HG03432 (cell line): ENCODE measurements around the gene EPS8L2.
A peak's percentile ranks its signal among the peaks of the same experiment; 100 is the strongest.
"Not testable (repeated sequence)": the region's sequence is repeated elsewhere in the genome, so short reads cannot be mapped to it uniquely, and the experiment has no call there.

ENCODE experiments used
- ATAC-seq: cut with Tn5 transposase; IDR thresholded peaks from one replicate; pipeline ENCODE4 v1.9.1; 2021; ENCODE audit warnings: mild to moderate bottlenecking, moderate library complexity; ENCODE audit not compliant: unreplicated experiment

EPS8L2 gene

DNA sequence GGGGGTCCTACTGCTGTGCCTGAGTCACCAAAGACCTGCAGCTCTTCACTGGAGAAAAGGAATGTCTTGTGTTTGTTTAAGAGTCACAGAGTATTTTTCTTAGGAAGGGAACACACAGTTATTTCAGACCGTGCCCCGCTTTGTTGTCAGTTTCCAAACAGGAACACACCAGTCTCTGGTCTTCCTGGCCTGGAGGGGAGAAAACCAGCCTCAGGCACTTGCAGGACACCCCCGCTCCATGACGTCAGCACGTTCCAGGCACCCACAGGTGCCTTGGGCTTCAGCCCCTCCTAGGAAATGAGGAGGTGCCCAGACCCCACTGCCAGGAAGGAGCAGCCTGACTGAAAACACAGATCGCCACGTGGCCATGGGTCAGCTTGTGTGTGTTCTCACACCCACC, 16.4 kb upstream of the EPS8L2 start:
- ATAC-seq: no peak

DNA sequence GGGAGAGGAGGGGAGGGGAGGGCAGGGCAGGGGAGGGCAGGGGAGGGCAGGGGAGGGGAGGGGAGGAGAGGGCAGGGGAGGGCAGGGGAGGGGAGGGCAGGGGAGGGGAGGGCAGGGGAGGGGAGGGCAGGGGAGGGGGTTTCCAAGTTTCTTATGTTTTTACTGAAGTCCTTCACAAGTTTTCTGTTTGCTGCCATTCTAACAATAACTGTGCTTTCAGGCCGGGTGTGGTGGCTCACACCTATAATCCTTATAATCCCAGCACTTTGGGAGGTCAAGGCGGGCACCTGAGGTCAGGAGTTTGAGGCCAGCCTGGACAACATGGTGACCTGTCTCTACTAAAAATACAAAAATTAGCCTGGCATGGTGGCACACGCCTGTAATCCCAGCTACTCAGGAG, 15.8 kb upstream of the EPS8L2 start:
- not testable (repeated sequence) for ATAC-seq

DNA sequence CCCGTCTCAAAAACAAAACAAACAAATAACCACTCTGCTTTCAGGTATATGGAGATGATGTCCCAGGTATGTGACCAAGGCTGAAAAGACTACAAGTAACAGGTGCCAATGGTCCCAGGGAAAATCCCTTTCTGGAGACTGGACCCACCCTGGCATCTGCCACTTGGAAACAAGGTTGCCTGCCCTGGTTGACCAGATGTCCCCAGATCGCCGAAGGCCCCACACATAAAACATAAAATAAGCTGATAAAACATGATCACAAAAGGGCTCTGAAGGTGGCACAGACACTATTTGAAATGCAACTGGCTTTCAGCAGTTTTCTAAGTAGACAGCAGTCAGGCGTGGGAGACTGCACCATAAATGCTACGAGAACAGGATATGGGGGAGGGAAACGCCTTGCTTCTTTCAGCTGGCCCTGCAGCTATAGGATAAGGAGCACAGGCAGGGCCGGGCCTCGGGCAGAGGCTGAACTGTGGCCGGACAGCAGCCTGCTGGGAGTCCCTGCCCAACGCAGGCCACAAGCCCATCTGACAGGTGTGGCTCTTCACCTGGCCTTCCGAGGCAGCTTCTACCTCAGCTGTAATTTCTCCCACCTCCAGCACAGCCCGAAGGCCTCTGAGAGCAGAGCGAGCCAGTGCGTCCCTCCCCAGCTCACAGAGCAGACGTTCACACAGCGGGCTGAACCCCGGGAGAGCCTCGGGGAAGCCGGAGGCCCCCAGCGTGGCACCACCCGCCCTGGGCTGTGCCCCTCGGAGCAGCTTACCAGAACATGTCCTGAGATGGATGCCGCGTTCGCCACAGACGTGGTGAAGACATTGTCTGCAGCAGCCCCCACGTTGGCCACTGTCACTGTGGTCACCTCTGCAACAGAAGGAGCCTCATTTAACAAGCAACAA, 15.0 kb upstream of the EPS8L2 start:
- ATAC-seq: no peak

DNA sequence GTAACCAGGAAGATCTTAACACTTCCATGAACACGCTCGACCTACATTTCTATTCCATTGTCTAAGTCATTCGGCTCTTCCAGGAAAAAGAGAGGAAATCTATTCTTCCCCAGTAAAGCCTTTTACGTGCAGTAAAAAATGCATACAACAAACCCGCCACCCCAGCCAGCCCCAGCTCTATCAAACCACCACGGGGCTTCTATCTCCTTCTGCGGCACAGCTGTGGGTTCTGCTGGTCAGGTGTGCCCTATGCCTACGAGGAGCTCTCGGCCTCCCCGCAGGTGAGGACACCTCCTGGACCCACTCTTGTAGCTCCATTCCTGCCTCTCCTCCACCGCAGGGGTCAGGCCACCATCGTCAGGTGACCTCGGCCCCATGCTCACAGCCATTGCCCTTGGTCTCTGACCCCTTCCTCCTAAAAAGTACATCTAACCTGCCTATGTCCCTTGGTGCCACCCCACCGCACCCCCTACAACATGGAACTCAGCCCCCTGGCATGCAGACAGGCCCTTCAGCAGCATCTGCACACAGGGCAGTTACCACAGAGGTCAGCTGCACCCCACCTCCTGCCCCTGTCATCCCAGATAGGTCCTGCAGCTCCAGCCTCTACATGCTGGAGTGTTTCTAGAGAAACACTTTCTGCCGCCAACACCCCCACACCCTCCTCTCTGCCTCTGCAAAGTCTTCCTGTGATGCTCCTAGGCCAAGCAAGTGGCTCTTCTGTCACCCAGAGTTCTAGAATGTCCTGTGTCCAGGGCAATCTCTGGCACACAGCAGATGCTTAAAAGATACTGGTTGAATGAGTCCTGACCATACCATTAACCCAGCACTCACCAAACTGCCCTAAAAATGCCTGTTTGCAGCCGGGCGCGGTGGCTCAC, 14.1 kb upstream of the EPS8L2 start:
- ATAC-seq: no peak

DNA sequence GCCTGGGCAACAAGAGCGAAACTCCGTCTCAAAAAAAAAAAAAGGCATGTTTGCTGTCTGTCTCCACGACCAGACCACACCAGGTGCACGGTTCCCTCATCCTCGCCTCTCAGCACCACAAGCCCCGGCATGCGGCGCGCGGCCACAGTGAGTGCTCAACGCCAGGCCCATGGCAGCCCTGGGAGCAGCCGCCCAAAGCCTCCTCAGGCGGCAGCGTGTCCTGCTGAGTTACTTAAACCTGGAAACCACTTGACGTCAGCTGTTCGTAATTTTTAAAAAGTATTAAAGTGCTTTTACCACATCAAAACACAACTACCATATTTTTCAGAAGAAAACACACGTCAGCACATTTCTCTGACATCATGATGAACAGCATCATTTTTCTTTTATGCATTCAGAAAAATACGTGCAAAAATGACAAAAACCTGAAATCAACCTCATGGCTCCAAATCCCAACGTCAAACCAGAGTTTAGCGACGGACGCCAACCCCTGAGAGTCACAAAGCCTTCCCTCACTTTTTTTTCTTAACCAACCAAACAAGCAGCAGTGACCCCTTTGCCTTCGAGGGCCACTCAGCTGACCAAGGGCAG, 13.1 kb upstream of the EPS8L2 start:
- ATAC-seq: no peak

DNA sequence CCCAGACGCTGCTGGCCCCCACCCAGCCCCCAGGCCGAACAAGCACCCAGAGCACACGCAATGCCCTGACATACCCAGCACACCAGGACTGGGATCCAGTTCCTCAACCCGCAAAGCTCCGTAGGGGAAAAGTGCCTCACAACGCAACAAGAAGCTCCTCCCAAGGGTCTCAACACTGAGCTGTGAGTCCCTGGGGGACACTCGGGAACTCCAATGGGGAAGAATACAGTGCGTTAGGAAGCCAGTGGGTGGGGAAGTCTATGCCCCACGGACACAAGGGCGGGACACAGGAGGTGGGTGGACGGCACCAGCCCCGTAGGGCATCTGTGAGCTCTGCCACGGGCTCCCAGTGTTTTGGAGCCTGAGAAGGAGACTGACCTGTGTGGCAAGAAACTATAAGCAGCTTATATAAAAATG, 12.6 kb upstream of the EPS8L2 start:
- ATAC-seq: no peak

DNA sequence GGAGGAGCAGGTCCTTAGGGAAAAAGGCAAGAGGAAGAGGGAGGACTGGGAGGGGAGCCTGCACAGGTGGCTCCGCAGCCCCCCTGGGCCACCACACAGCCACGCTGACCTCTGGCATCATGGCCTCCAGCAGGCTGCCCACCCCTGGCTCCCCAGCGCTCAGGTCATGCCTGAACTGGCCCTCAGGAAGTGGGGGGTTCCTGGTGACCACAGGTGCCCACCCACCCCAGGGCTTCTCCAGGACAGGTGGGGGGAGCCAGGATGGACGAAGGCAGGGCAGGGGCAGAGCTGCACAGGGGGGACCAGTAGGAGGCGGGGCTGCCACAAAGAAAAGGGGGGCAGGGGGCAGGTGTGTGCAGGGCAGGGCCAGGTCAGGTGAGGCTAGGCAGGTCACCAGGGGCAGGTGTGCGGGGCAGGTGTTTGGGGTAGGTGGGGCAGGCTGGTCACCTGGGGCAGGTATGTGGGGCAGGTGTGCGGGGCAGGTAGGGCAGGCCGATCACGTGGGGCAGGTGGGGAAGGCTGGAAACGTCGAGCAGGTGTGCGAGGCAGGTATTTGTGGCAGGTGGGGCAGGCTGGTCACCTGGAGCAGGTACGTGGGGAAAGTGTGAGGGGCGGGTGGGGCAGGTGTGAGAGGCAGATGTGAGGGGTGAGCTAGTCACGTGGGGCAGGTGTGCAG, 12.0 kb upstream of the EPS8L2 start:
- ATAC-seq: no peak

DNA sequence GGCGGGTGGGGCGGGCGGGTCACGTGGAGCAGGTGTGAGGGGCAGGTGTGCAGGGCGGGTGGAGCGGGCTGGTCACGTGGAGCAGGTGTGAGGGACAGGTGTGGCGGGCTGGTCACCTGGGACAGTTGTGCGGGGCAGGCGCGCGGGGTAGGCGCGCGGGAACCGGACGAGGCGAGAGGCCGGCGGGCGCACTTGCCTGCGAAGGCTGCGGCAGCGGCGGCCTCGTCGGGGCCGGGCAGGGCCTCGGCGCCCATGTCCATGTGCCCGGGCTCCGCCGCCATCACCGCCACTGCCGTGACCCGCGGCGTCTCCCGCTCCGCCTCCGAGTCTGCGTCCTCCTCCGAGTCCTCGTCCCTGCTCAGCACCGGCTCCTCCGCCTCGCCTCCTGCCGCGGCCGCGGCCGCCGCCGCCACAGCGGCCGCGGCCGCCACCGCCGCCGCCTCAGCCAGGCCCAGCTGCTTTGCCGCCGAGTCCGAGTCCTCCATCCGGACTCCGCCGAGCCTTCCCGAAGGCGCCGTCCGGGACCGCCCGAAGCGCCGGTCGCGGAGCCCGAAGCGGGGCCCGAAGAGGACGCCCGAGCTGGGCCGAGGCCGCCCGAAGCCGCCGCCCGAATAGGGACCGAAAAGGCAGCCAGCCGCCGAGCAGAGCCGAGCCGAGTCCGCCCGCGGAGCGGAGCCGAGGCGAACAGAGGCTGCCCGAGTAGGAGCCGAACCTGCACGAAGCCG, 11.3 kb upstream of the EPS8L2 start, which contains the start of gene DEAF1:
Gene DEAF1, minus strand, starts transcription at position 660 of the 725 bp plus-strand sequence. Its CDS starts 175 bp downstream, at position 485.
- peak; percentile 76 for ATAC-seq

DNA sequence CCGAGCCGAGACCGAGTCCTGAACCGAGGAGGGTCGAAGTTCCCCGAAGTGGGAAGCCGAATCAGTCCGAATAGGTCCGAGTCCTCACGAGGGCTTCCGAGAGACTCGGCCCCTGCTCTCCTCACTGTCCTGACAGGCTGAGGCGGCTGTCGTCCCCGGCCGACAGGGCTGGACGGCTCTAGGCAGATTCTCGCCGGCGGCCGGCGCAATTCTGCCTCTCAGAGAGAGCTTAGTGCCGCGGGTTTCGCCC, 10.8 kb upstream of the EPS8L2 start:
- ATAC-seq: no peak

DNA sequence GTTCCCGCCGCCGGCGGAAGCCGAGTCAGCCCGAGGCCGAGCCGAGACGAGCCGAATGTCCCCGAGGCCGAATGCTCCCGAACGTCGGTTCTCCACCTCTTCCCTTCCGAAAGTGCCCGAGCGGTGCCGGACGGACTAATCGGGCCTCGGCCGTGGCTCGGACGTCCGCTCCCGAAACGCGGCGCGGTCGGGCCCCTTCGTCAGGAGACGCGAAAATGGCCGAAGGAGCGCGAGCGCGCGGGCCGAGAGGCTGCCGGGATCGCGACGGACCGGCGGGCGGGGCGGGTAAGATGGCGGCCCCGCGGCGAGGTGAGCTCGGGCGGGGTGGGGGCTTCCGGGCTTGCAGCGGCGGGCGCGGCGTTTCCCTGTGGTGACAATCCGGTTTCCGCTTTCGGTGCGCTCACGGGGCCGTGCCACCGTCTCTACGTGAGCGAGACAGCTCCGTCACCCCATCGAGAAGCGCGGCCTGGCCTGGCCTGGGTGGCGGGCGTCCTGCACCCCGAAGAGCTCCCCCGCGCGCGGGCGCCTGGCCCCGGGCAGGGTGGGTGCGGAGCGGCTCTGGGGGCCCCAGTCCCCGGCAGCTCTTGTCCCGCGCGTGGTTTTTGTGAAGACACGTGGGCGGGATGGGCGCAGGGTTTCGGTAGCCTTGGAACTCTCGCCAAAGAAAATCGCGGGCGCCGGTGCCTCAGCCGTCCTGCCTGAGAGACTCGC, 10.3 kb upstream of the EPS8L2 start, which contains the start of gene TMEM80:
Gene TMEM80, plus strand, starts transcription at position 279 of the 711 bp plus-strand sequence. Its CDS starts 12 bp downstream, at position 291.
- peak; percentile 69 for ATAC-seq

DNA sequence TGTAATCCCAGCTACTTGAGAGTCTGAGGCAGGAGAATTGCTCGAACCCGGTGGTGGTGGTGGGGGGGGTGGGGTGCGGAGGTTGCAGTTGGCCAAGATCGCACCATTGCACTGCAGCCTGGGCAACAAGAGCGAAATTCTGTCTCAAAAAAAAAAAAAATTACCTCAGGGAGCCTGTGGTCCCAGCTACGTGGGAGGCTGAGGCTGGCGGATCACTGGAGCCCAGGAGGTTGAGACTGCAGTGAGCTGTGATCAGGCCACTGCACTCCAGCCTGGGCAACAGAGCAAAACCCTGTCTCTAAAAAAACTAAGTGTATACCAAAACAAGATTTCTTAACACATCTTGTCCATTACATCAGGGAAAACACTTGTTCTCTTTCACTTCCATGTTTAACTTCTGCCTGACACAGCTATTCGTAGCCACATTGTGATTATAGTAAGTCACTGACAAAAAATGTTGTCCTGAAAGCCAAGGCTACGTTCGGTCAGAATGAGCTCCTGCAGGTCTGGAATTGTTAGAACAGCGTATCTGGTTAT, 9.0 kb upstream of the EPS8L2 start:
- no peak for ATAC-seq

DNA sequence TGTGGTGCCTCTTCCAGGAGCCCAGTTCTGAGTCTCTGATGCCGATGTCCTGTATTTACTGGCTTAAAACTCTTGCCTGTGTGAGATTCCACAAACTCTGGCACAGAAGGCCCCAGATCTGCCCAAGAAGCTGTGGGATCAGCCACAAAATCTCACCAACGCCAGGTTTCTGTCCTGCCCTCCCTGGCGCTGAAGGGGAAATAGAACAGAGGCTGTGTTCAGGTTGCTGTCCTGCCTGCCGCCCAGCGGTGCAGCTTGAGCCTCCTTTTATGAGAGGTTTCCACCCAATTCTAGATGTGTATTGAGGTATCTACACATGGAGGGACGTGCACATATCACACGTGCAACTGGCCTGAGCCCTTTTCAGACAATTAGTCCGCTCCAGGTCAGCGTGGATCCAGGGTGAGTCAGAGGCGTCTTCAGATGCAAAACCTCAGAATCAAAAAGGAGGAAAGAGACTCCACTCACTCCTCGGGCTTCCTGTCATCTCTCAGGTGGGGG, 8.2 kb upstream of the EPS8L2 start:
- ATAC-seq: no peak

DNA sequence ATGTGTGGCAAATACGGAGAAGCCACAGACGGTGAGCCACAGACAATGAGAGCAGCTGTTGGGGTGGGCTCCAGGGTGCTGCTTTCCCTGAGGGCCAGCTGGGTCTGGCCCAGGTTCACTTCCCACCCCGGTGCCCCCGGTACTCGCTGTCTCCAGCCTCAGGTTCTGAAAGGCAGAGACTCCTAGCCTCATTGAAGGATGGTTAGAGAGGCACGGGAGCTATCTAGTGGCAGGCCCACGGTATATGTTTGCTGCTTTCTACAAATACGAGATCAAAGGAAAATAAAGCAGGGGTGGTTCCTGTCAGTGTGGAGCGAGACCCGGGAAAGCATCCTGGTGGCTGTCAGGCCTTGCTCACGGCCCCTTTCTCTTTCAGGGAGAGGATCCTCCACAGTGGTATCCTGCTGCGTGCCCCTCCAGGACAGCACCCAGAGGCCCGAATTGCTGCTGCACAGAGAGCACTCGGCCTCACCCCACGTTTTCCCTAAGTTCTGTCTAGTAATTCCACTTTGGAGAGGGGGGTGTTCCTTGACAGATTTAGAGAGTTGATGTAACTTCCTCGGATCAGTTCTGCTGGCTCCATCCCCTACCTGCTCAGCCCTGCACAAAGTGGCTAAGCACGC, 7.4 kb upstream of the EPS8L2 start:
- ATAC-seq: no peak

DNA sequence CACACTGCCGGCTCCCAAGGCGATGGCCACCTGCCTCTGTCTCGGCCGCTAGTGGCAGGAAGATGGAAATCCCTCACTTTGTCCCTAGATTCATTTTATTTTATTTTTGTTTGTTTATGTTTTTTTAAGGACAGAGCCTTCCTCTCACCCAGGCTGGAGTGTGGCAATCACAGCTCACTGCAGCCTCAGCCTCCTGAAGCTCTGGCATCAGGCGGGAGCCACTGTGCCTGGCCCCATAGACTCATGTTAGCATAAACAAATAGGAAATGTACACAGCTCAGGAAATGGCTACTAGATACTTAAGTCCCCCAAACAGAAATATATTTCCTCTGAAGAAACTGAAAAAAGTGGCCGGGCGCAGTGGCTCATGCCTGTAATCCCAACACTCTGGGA, 6.9 kb upstream of the EPS8L2 start:
- ATAC-seq: no peak

DNA sequence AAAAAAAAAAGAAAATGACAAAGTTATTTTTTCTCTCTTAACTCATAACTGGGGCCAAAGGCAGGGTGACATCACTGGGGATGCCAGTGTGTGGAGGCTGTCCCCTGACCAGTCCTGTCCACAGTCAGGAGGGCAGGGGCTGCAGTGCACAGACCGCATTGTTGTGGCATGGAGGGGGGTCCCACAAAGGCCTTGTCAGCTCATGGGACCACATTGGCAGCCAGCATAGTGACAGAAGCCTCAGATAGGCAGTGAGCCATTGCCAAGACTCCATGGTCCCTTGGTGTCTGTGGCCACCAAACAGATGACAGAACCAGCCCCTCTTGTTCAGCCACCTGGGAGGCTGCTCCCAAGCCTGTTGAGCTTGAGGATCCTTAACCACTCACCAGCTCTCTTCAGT, 6.3 kb upstream of the EPS8L2 start:
- no peak for ATAC-seq

DNA sequence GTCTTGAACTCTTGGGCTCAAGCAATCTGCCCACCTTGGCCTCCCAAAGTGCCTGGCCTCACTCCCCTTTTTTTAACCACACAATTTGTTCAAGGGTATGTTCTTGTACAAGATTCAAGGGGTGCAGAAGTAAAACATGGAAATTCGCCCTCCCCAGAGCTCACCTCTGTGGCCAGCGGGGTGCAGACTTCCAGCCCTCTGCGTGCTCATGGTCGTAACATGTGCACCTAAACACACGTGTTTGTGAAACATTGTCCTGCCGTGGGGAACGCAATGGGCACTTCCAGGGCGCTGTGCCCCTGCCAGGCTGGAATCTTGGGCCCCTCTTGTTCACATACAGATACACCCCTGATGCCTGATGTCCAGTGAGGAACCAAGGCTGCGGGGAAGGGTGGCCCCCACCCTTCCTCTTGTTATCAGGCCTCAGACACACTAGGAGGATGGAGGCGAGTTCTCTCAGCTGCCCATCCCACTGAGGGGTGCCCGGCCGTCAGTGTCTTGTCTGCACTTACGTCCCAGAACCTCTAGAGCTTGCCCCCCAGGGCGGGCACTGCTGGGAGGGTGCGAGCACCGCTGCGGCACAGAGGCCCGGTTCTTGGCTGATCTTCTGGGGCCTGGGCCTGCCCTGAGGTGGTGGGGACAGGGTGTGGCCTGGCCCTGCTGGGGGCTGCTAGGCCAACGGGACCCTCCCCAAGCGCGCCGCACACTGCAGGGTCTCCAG, 4.1 kb upstream of the EPS8L2 start:
- ATAC-seq: no peak

DNA sequence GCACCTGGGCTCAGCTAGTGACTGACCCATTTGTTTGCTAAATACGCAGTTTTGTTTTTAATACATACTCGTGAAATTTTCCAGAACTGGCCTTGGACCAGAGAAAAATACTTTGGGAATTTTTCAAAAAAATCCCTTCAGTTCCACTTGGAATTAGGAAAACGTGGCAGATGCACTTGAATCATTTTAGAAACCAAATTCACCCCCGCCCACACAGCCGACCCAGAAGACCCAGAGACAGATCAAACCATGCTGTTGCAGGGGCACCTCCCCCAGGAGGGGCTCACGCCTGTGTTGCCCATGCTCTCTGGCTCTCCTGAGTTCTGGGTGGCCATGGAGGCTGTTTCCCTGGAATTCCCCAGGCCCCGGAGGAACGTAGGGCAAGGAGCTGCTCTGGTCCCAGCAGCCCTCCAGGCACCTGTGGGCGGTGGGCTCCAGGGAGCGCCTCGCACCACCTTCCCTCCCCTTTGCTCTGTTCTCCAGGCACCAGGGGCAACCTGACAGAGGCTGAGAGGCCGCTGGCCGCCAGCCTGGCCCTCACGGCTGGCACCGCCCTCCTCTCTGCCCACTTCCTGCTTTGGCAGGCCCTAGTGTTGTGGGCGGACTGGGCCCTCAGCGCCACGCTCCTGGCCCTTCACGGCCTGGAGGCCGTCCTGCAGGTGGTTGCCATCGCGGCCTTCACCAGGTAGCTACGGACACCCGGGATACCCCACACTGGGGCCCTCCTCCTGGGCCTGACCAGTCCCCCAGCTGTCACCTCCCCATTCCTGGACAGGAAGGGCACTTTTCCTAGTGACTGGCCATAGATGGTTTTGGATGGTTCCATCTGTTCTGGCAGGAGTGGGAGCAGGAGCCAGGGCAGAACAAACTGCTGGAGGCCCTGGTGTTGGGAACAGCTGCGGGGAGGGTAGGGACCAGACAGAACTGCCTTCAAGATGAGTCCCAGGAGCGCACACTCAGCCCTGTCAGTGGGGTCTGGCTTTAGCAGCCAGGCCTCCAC, 3.3 kb upstream of the EPS8L2 start:
- no peak for ATAC-seq
